ENCODE data around the gene CFAP157.

Gene CFAP157

GRCh38 chr9:127693697-127694096 lies 13.1 kb upstream of the CFAP157 start:
- DNase-seq, result no peak

GRCh38 chr9:127694890-127695720 lies 11.7 kb upstream of the CFAP157 start:
- DNase-seq, result no peak

- no peak for DNase-seq
Measured at GRCh38 chr9:127697575-127697974, 9.2 kb upstream of the CFAP157 start.

- no peak for DNase-seq
Measured at GRCh38 chr9:127698386-127698785, 8.4 kb upstream of the CFAP157 start.

- DNase-seq, result peak; percentile 90
Measured at GRCh38 chr9:127698985-127699670, 7.7 kb upstream of the CFAP157 start.

- DNase-seq, result no peak
Measured at GRCh38 chr9:127700140-127700539, 6.6 kb upstream of the CFAP157 start.

- DNase-seq, result no peak
Measured at GRCh38 chr9:127700594-127701255, 6.1 kb upstream of the CFAP157 start.

- DNase-seq, result no peak
Measured at GRCh38 chr9:127703289-127703946, 3.4 kb upstream of the CFAP157 start.

GRCh38 chr9:127705577-127706379 lies 1.0 kb upstream of the CFAP157 start:
- DNase-seq, result no peak

GRCh38 chr9:127707766-127708165 lies 978 bp downstream of the CFAP157 start:
- DNase-seq, result no peak

GRCh38 chr9:127708952-127709587 lies 2.3 kb downstream of the CFAP157 start:
- DNase-seq, result no peak

- DNase-seq, result no peak
Measured at GRCh38 chr9:127710204-127710783, 3.5 kb downstream of the CFAP157 start.

- DNase-seq, result no peak
Measured at GRCh38 chr9:127711226-127711701, 4.5 kb downstream of the CFAP157 start.

GRCh38 chr9:127711831-127712274 lies 5.1 kb downstream of the CFAP157 start:
- no peak for DNase-seq

- no peak for DNase-seq
Measured at GRCh38 chr9:127712371-127712770, 5.6 kb downstream of the CFAP157 start.

- DNase-seq, result no peak
Measured at GRCh38 chr9:127712867-127713266, 6.1 kb downstream of the CFAP157 start.

- DNase-seq, result no peak
Measured at GRCh38 chr9:127714020-127714750, 7.4 kb downstream of the CFAP157 start.

- DNase-seq, result no peak
Measured at GRCh38 chr9:127714951-127715469, 8.2 kb downstream of the CFAP157 start.

- peak; percentile 90 to 94 for DNase-seq
Measured at GRCh38 chr9:127715470-127716337, 8.9 kb downstream of the CFAP157 start, which contains the start of the genes PTRH1 and TTC16. PTRH1 (minus strand) TSS chr9:127715663; CDS start chr9:127715639, 24 bp downstream. TTC16 (plus strand) TSS chr9:127716079; CDS start chr9:127716146, 67 bp downstream.

Measured in NCI-H1930 (cell line).